Skin epidermis (tissue), 12 donors: Measurements from ENCODE around the gene STX8.
"Not testable (repeated sequence)": the region's sequence is repeated elsewhere in the genome, so short reads cannot be mapped to it uniquely, and the experiment has no call there.

Experiments
- H3K27ac ChIP-seq, 21 experiments: fragments of 200-600 bp; sonication (generic) in 11 of 21; one replicate each; pipeline ENCODE4 v1.5.0; 2020; ENCODE audit warnings: mild to moderate bottlenecking in 3 of 21, inconsistent platforms in 2 of 21, moderate library complexity in 2 of 21
- H3K4me3 ChIP-seq, 7 experiments: fragments of 200-600 bp; sonication (generic) in 2 of 7; one replicate each; pipeline ENCODE4 v1.5.0; 2020; ENCODE audit warnings: inconsistent platforms in 2 of 7, mild to moderate bottlenecking in 2 of 7, moderate library complexity in 1 of 7

STX8 gene

GRCh38 chr17:9451934-9452333 is 123.7 kb downstream of the STX8 start:
- no peak overlapping the region for H3K4me3 ChIP-seq
- no peak overlapping the region for H3K27ac ChIP-seq

DNA sequence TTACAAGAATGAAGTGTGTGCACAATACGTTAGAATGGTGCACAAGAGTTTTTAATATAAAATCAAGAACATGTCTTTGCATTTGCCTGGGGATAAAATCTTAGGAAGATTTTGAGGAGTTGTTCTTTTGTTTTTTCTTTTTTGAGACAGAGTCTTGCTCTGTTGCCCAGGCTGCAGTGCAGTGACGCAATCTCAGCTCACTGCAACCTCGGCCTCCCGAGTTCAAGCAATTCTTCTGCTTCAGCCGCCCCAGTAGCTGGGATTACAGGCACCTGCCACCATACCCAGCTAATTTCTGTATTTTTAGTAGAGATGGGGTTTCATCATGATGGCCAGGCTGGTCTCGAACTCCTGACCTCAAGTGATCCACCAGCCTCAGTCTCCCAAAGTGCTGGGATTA is 128.3 kb downstream of the STX8 start:
- H3K27ac ChIP-seq, H3K4me3 ChIP-seq: not testable (repeated sequence)

GRCh38 chr17:9446528-9446927 is 129.1 kb downstream of the STX8 start:
- H3K27ac ChIP-seq: no peak overlapping the region
- H3K4me3 ChIP-seq: no peak overlapping the region

DNA sequence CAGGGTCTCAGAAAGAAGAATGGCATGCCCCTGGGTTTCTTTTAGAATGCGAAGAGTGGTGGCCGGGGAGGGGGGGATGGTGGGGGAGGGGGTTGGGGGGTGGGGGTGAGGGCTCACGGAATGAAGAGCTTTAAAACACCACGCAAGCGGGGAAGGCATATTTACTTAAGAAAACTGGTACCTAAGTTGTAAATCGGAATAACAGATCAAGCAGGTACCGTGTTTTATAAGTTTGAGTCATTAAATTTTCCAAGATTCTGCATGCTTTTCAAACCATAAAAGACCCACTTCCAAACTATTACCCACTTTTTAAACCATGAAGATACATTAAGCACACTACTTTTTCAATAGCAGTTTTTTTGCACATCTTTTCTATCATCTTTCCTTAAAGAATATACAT is 130.2 kb downstream of the STX8 start:
- H3K4me3 ChIP-seq: no peak overlapping the region
- no peak overlapping the region for H3K27ac ChIP-seq

GRCh38 chr17:9444687-9445086 is 130.9 kb downstream of the STX8 start:
- H3K27ac ChIP-seq: no peak overlapping the region
- H3K4me3 ChIP-seq: no peak overlapping the region

DNA sequence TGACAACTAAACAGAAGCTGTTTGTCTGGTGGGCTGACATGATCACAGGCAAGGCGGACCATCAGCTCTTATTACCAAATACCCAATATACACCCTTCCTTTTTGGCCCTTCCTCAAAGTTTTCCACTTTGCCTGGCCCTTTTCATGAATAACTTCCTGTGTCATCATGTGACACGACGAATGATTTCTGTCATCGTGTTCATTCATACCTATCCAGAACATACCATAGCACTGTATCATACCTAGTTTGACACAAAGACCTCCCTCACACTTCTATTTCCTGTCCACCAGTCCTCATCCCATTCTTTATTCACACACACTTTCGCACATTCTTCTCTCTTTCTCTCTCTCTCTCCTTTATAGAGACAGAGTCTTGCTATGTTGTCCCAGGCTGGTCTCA is 131.8 kb downstream of the STX8 start:
- H3K4me3 ChIP-seq: no peak overlapping the region
- no peak overlapping the region for H3K27ac ChIP-seq

DNA sequence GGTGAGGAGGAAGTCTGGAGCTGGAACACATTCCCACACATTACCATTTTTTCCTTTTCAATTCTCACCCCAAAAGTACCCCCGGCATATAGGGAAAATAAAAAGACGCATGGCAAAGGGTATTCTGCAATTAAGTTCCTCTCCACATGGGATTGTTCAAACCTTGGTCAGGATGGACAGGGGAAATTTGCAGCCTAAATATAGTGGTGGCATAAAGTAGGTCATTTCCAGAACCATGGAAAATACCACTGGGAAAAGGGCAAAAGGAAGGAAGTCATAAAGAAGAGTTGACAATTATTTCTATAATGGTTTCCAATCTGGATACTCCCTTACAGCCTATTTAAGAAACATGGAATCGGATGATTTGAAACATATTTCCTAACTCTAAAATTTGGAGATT is 135.8 kb downstream of the STX8 start:
- Histone ChIP-seq H3K4me3 (no peak overlapping the region), H3K27ac (no peak overlapping the region)

- no peak overlapping the region for H3K27ac ChIP-seq
- no peak overlapping the region for H3K4me3 ChIP-seq
These were observed 139.0 kb downstream of the STX8 start for GRCh38 chr17:9436630-9437029.

DNA sequence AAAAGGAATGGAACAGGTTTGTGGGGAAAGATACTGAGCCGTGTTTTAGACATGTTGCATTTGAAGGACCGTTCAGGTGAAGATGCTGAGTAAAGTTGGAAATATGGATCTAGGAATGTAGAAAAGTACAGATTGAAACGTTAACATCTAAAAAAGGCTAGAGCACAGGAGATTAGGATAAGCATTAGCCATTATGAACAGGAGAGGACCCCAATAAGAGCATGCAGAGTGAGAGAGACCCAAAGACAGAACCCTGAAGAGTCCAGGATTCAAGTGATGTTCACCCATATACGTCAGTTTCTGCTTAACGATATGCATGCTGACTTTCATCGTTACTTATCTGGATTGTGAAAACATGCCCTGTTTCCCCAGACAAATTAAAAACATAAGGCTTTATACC is 140.5 kb downstream of the STX8 start:
- H3K27ac ChIP-seq: no peak overlapping the region
- no peak overlapping the region for H3K4me3 ChIP-seq

DNA sequence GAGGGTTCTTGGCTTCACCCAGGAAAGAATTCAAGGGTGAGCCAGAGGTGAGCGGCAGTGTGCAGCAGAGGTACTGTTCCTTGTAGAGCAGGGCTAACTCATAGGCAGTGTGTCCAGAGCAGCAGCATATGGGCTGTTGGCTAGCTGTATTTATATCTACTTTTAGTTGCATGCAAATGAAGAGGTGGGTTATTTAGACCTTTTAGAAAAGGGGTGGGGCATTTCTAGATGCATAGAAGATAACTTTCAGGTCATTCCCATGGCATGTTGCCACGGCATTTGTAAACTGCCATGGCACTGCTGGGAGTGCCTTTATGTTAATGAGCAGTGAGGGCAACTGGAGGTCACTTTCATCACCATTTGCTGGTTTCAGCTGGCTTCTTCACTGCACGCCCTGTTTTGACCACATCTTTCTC is 141.0 kb downstream of the STX8 start:
- Histone ChIP-seq H3K27ac (no peak overlapping the region), H3K4me3 (no peak overlapping the region)

GRCh38 chr17:9432934-9433421 is 142.6 kb downstream of the STX8 start:
- Histone ChIP-seq H3K27ac (peak overlapping the region in 1 of 21 experiments; percentile 4), H3K4me3 (no peak overlapping the region)

- H3K4me3 ChIP-seq: no peak overlapping the region
- H3K27ac ChIP-seq: peak overlapping the region in 1 of 21 experiments; percentile 4
These were observed 143.3 kb downstream of the STX8 start for GRCh38 chr17:9432134-9432885.

DNA sequence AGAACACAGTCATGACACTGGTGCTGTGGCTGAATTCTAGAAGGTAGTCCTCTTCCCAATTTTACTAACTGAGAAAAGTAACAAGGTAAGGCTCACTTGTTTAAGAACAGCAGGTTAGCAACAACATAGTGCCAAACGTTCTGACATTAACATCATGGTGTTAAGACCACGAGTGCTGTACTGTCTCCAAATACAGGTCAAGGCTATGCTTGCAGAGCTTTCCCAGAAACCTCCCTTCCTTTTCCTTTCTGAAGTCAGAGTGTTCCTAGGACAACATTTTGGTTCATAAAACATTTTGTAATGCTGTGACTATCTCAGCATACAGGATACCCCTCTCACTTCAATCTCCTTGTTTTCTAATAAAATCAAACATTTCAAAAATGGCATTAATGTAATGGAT is 144.0 kb downstream of the STX8 start:
- H3K4me3 ChIP-seq: no peak overlapping the region
- H3K27ac ChIP-seq: peak overlapping the region in 3 of 21 experiments; percentile 16 to 31 (median 17)

GRCh38 chr17:9427465-9428315 is 147.9 kb downstream of the STX8 start:
- peak overlapping the region in 1 of 21 experiments; percentile 25 for H3K27ac ChIP-seq

DNA sequence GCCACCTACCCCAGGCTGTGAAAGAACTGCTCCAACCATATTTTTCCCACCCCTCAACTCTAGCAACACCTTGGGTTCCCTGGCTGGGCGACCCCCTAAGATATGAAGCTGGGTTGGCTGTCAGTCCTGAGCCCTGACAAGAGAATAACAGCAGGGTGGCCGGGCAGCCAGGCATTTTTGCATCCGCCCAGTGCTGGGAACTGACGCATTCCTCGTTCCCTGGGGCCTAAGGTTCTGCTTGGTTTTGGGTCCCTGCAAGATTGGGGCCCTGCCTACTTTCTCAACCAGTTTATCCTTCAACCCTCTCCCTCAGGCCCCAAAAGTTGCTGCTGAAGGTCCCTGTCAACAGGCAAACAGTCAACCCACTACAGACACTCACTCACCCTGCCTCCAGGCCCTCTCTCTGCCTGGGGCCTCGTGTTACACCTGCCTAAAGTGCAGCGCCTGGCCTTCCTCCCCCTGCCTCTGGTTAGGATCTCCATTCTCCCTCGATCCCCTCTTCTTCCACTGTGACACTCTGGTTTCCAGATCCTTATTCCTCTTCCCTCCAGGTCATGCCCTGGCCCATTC is 151.5 kb downstream of the STX8 start:
- H3K4me3 ChIP-seq: no peak overlapping the region
- no peak overlapping the region for H3K27ac ChIP-seq

More at GRCh38 chr17:9427465-9428315, 147.9 kb downstream of the STX8 start:
- H3K4me3 ChIP-seq: no peak overlapping the region

DNA sequence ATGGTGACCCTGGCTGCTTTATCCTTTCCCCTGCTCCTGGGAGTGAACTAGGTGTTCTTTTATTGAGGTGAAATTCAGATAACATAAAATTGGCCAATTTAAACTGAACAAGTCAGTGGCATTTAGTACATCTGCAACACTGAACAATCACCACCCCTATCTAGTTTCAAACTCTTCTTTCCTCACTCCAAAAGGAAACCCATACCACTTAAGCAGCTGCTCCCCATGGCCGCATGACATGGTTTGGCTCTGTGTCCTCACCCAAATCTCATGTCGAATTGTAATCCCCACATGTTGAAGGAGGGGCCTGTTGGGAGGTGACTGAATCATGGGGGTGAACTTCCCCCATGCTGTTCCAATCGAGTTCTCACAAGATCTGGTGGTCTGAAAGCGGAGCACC is 154.1 kb downstream of the STX8 start:
- Histone ChIP-seq H3K4me3 (no peak overlapping the region), H3K27ac (no peak overlapping the region)

GRCh38 chr17:9419932-9420453 is 155.6 kb downstream of the STX8 start:
- Histone ChIP-seq H3K4me3 (no peak overlapping the region), H3K27ac (no peak overlapping the region)

- no peak overlapping the region for H3K4me3 ChIP-seq
These were observed 161.1 kb downstream of the STX8 start for GRCh38 chr17:9414471-9414870.

DNA sequence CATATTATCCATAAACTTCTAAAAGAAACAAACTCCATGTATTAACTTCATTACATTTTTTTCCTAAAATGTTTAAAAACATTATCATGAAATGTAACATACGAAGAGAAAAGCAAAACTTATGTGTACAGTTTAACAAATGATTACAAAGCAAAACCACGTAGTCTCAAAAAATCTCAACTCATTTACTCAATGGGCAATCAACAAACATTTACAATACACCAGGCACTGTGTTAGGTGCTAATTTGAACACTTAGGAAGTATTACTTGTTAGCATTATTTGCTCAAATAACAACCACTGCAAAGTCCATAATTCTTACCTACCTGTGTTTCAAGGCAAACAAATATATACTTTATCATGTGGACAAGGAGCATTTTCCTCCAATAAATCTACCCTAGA is 164.9 kb downstream of the STX8 start:
- no peak overlapping the region for H3K27ac ChIP-seq
- H3K4me3 ChIP-seq: no peak overlapping the region

More at GRCh38 chr17:9414471-9414870, 161.1 kb downstream of the STX8 start:
- H3K27ac ChIP-seq: no peak overlapping the region

- no peak overlapping the region for H3K4me3 ChIP-seq
- H3K27ac ChIP-seq: no peak overlapping the region
These were observed 165.3 kb downstream of the STX8 start for GRCh38 chr17:9410301-9410700.
